Measurements from ENCODE around the gene ZSWIM6. TPM values are rescaled to one million over a fixed set of nuclear protein-coding genes. Genes with fewer than 3 reads are reported as not detected.

ZSWIM6 gene
- total RNA-seq, 1 experiment from 2014 or later: 10.0 TPM

- POLR2A ChIA-PET: no interaction called here
- no peaks in the 10 kb centered on the region for H3K9me3 Mint-ChIP-seq (ENCODE audit: unreplicated experiment)
Observed at GRCh38 chr5:61575581-61575980, 243.5 kb downstream of the ZSWIM6 start.

DNA sequence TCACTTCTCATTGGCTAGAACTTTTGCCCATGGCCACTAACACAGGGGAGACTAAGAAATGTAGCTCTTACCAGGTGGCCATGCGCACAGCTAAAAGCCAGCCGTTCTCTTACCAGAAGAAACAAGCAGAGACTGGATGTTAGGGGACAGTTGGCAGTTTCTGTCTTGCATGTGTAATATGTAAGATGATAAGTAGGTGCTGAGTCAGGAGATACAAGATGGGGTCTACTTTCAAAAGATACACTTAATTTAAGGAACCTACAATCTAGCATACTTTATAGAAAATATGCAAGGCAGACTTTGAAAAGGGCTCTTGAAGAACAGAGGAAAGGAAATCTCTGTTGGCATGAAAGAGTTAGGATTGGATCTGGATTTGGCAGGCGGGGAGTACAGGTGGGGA is 244.5 kb downstream of the ZSWIM6 start:
- Histone ChIP-seq H3K27me3 (replicated peaks; ENCODE audit: control insufficient read depth, insufficient read depth, low read length) (no peaks in the 10 kb centered on the region), H3K4me3 (ENCODE audit: low read depth, low read length) (no peak overlapping the region), H3K9me3 (no peaks in the 10 kb centered on the region), H3K4me1 (no peaks in the 10 kb centered on the region), H3K36me3 (ENCODE audit: control insufficient read depth, insufficient read depth, low read length) (no peaks in the 10 kb centered on the region)
- Mint-ChIP-seq H3K4me1 (ENCODE audit: low read depth, unreplicated experiment) (no peaks in the 10 kb centered on the region), H3K36me3 (ENCODE audit: insufficient read depth, unreplicated experiment) (no peaks in the 10 kb centered on the region), H3K9me3 (ENCODE audit: unreplicated experiment) (no peaks in the 10 kb centered on the region), H3K4me3 (ENCODE audit: unreplicated experiment) (no peak overlapping the region), H3K27ac (ENCODE audit: unreplicated experiment) (no peak overlapping the region), H3K27me3 (ENCODE audit: insufficient read depth, unreplicated experiment) (no peaks in the 10 kb centered on the region)
- ChIA-PET POLR2A (no interaction called here), CTCF (no interaction called here)
- DNase-seq: no peak
- intact Hi-C loops (cut with micrococcal nuclease; ENCODE audit: unreplicated experiment): no loop called here
- no TSS peak for BruUV-seq (replicated peaks)
- TF ChIP-seq, protein P1, sequence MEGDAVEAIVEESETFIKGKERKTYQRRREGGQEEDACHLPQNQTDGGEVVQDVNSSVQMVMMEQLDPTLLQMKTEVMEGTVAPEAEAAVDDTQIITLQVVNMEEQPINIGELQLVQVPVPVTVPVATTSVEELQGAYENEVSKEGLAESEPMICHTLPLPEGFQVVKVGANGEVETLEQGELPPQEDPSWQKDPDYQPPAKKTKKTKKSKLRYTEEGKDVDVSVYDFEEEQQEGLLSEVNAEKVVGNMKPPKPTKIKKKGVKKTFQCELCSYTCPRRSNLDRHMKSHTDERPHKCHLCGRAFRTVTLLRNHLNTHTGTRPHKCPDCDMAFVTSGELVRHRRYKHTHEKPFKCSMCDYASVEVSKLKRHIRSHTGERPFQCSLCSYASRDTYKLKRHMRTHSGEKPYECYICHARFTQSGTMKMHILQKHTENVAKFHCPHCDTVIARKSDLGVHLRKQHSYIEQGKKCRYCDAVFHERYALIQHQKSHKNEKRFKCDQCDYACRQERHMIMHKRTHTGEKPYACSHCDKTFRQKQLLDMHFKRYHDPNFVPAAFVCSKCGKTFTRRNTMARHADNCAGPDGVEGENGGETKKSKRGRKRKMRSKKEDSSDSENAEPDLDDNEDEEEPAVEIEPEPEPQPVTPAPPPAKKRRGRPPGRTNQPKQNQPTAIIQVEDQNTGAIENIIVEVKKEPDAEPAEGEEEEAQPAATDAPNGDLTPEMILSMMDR (IDR thresholded peaks at IDR 0.05; ENCODE audit: insufficient read depth in 1 of 2, low read depth in 1 of 2, low read length in 1 of 2, severe bottlenecking in 1 of 2, unreplicated experiment in 1 of 2): no peak

More at GRCh38 chr5:61575581-61575980, 243.5 kb downstream of the ZSWIM6 start:
- no peaks in the 10 kb centered on the region for H3K27me3 Mint-ChIP-seq (ENCODE audit: insufficient read depth, unreplicated experiment)
- H3K36me3 Mint-ChIP-seq (ENCODE audit: insufficient read depth, unreplicated experiment): no peaks in the 10 kb centered on the region
- TF ChIP-seq, protein P1 (IDR thresholded peaks at IDR 0.05; ENCODE audit: insufficient read depth in 1 of 2, low read depth in 1 of 2, low read length in 1 of 2, severe bottlenecking in 1 of 2, unreplicated experiment in 1 of 2): no peak
- no TSS peak for BruUV-seq (replicated peaks)
- no peaks in the 10 kb centered on the region for H3K4me1 Mint-ChIP-seq (ENCODE audit: low read depth, unreplicated experiment)
- H3K27me3 ChIP-seq (replicated peaks; ENCODE audit: control insufficient read depth, insufficient read depth, low read length): no peaks in the 10 kb centered on the region
- no peaks in the 10 kb centered on the region for H3K4me1 ChIP-seq
- no peaks in the 10 kb centered on the region for H3K9me3 ChIP-seq
- H3K36me3 ChIP-seq (ENCODE audit: control insufficient read depth, insufficient read depth, low read length): no peaks in the 10 kb centered on the region
- no peak overlapping the region for H3K27ac Mint-ChIP-seq (ENCODE audit: unreplicated experiment)
- intact Hi-C loops (cut with micrococcal nuclease; ENCODE audit: unreplicated experiment): no loop called here
- H3K4me3 ChIP-seq (ENCODE audit: low read depth, low read length): no peak overlapping the region
- H3K4me3 Mint-ChIP-seq (ENCODE audit: unreplicated experiment): no peak overlapping the region
- CTCF ChIA-PET: no interaction called here
- DNase-seq: no peak

GRCh38 chr5:61578858-61579503 is 246.9 kb downstream of the ZSWIM6 start:
- H3K36me3 Mint-ChIP-seq (ENCODE audit: insufficient read depth, unreplicated experiment): no peaks in the 10 kb centered on the region
- no peaks in the 10 kb centered on the region for H3K4me1 Mint-ChIP-seq (ENCODE audit: low read depth, unreplicated experiment)
- no peaks in the 10 kb centered on the region for H3K27me3 Mint-ChIP-seq (ENCODE audit: insufficient read depth, unreplicated experiment)
- no peak overlapping the region for H3K4me3 Mint-ChIP-seq (ENCODE audit: unreplicated experiment)
- intact Hi-C loops (cut with micrococcal nuclease; ENCODE audit: unreplicated experiment): no loop called here
- H3K9me3 Mint-ChIP-seq (ENCODE audit: unreplicated experiment): no peaks in the 10 kb centered on the region
- Histone ChIP-seq H3K27me3 (replicated peaks; ENCODE audit: control insufficient read depth, insufficient read depth, low read length) (no peaks in the 10 kb centered on the region), H3K4me1 (no peaks in the 10 kb centered on the region), H3K36me3 (ENCODE audit: control insufficient read depth, insufficient read depth, low read length) (no peaks in the 10 kb centered on the region), H3K4me3 (ENCODE audit: low read depth, low read length) (no peak overlapping the region), H3K9me3 (no peaks in the 10 kb centered on the region)
- no peak for DNase-seq
- ChIA-PET CTCF (no interaction called here), POLR2A (no interaction called here)
- no TSS peak for BruUV-seq (replicated peaks)
- TF ChIP-seq, protein P1 (IDR thresholded peaks at IDR 0.05; ENCODE audit: insufficient read depth in 1 of 2, low read depth in 1 of 2, low read length in 1 of 2, severe bottlenecking in 1 of 2, unreplicated experiment in 1 of 2): no peak
- no peak overlapping the region for H3K27ac Mint-ChIP-seq (ENCODE audit: unreplicated experiment)

Data from Caco-2 (cell line).